OCI-LY7 (cell line): ENCODE results near the gene SNX25. TPM values are rescaled to one million over a fixed set of nuclear protein-coding genes. Genes with fewer than 3 reads are reported as not detected.

Experiments used
- BruUV-seq: library from RNA; stranded (reverse); fragments of 400-500 nt; replicated peaks from 2 replicates; lab custom pipeline; 2021; lab: Mats Ljungman, UMichigan
- CTCF ChIA-PET: fragments of 300-600 bp; sonication (Branson Sonifier 250); formaldehyde crosslinking; loops from one replicate; lab custom pipeline; 2022; ENCODE audit warnings: antibody characterized with exemption; ENCODE audit not compliant: unreplicated experiment; lab: Charles Lee
- POLR2A ChIA-PET: fragments of 300-600 bp; sonication (Branson Sonifier 250); formaldehyde crosslinking; loops from one replicate; lab custom pipeline; 2022; ENCODE audit warnings: antibody characterized with exemption; lab: Charles Lee
- DNase-seq: peaks from one replicate; pipeline ENCODE4 v3.0.0-alpha.2; 2015; ENCODE audit warnings: low spot score
- H2AFZ ChIP-seq: fragments of 200-600 bp; sonication (generic), shearing (Covaris generic); 2 replicates; pipeline ENCODE4 v1.6.1; 2014; ENCODE audit warnings: mild to moderate bottlenecking, antibody characterized with exemption, low read length, moderate library complexity
- H3K27ac ChIP-seq: fragments of 200-600 bp; sonication (generic); 2 replicates; pipeline ENCODE4 v1.5.1; 2014; ENCODE audit warnings: mixed run types, low read depth, mild to moderate bottlenecking, moderate library complexity, low read length, inconsistent platforms; ENCODE audit not compliant: poor library complexity, severe bottlenecking
- H3K36me3 ChIP-seq: fragments of 200-600 bp; sonication (generic); 2 replicates; pipeline ENCODE4 v1.6.1; 2014; ENCODE audit warnings: mild to moderate bottlenecking, antibody characterized with exemption, low read length, moderate library complexity, mixed read lengths; ENCODE audit not compliant: insufficient read depth
- H3K4me1 ChIP-seq: fragments of 200-600 bp; sonication (generic); 2 replicates; pipeline ENCODE4 v1.5.1; 2014; ENCODE audit warnings: mild to moderate bottlenecking, low read length; ENCODE audit not compliant: insufficient read depth, poor library complexity, severe bottlenecking
- H3K4me2 ChIP-seq: fragments of 200-600 bp; sonication (generic); 2 replicates; pipeline ENCODE4 v1.6.1; 2014; ENCODE audit warnings: mild to moderate bottlenecking, low read length
- H3K4me3 ChIP-seq: fragments of 200-600 bp; sonication (generic); 2 replicates; pipeline ENCODE4 v1.5.1; 2014; ENCODE audit warnings: mild to moderate bottlenecking, low read depth, low read length; ENCODE audit not compliant: poor library complexity, severe bottlenecking
- H3K79me2 ChIP-seq: fragments of 200-600 bp; sonication (generic); 2 replicates; pipeline ENCODE4 v1.6.1; 2016; ENCODE audit warnings: low read depth, mild to moderate bottlenecking, low read length, moderate library complexity, mixed read lengths; ENCODE audit not compliant: insufficient read depth
- H3K9me2 ChIP-seq: fragments of 200-600 bp; sonication (generic); 2 replicates; pipeline ENCODE4 v1.6.1; 2016; ENCODE audit warnings: mild to moderate bottlenecking, low read length, mixed read lengths; ENCODE audit not compliant: insufficient read depth
- H3K9me3 ChIP-seq: fragments of 200-600 bp; sonication (generic); 2 replicates; pipeline ENCODE4 v1.6.1; 2014; ENCODE audit warnings: mild to moderate bottlenecking, mixed run types, low read length, mixed read lengths
- H4K20me1 ChIP-seq: fragments of 200-600 bp; sonication (generic); 2 replicates; pipeline ENCODE4 v1.6.1; 2014; ENCODE audit warnings: mild to moderate bottlenecking, antibody characterized with exemption, low read length, moderate library complexity, mixed read lengths; ENCODE audit not compliant: insufficient read depth
- EZH2phosphoT487 ChIP-seq: fragments of 200-600 bp; sonication (generic); IDR thresholded peaks from 2 replicates; pipeline ENCODE4 v1.6.1; 2018; ENCODE audit warnings: low read depth, borderline replicate concordance, mild to moderate bottlenecking, mixed run types, antibody characterized with exemption, low read length, moderate library complexity, mixed read lengths
- intact Hi-C: fragments of 100-400 bp; cut with micrococcal nuclease; formaldehyde crosslinking; loops from one replicate; pipeline ENCODE4 v1.10.0; 2022; ENCODE audit not compliant: unreplicated experiment
- total RNA-seq, 2 experiments: library from RNA; depleted of rRNA in 1 of 2; stranded (reverse); fragments of >200 nt in 1 of 2; shearing (Covaris generic) in 1 of 2; gene quantifications; 2 replicates each; pipeline ENCODE4 v1.2.3, GENCODE V29; 2014 to 2022
- TF ChIP-seq, protein P1 (sequence below): fragments of 200-600 bp; sonication (generic); conservative IDR thresholded peaks from 2 replicates; pipeline ENCODE4 v1.5.1; 2014; ENCODE audit warnings: mild to moderate bottlenecking, antibody characterized with exemption, low read length, moderate library complexity, mixed read lengths

SNX25 gene
- total RNA-seq, 2 experiments from 2014 or later, result 33.7 to 55.6 TPM

DNA sequence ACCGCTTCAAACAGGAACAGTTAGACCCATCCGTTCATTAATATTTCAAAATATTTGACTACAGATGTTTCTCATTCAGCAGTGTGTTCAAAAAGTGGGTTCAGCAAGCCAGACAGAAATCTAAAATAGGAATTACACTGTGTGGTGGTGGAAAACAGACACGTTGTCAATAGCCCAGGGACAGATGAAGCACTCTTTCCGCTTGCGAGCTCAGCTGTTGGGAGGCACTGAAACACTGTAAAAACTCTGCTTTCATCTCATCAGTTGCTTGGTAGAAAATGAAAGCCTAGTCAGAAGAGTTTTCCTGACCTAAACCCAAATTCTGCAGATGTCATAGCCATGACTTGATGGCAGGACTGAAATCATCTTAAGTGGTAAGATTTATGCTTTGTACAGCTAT, 147.8 kb downstream of the SNX25 start:
- H2AFZ ChIP-seq, result no peak overlapping the region
- no peaks in the 10 kb centered on the region for H4K20me1 ChIP-seq
- CTCF ChIA-PET, result interaction anchor here (0.6 kb wide), 1 partner anchor 65 kb away, joined by 3 read pairs; no protein-coding TSS in a partner anchor
- H3K9me3 ChIP-seq, result no peaks in the 10 kb centered on the region
- no peak for DNase-seq
- POLR2A ChIA-PET, result no interaction called here
- H3K9me2 ChIP-seq, result no peaks in the 10 kb centered on the region
- intact Hi-C loops, result no loop called here
- no peak overlapping the region for H3K4me3 ChIP-seq
- H3K79me2 ChIP-seq, result no peaks in the 10 kb centered on the region
- H3K4me2 ChIP-seq, result no peak overlapping the region
- TF ChIP-seq, protein P1, sequence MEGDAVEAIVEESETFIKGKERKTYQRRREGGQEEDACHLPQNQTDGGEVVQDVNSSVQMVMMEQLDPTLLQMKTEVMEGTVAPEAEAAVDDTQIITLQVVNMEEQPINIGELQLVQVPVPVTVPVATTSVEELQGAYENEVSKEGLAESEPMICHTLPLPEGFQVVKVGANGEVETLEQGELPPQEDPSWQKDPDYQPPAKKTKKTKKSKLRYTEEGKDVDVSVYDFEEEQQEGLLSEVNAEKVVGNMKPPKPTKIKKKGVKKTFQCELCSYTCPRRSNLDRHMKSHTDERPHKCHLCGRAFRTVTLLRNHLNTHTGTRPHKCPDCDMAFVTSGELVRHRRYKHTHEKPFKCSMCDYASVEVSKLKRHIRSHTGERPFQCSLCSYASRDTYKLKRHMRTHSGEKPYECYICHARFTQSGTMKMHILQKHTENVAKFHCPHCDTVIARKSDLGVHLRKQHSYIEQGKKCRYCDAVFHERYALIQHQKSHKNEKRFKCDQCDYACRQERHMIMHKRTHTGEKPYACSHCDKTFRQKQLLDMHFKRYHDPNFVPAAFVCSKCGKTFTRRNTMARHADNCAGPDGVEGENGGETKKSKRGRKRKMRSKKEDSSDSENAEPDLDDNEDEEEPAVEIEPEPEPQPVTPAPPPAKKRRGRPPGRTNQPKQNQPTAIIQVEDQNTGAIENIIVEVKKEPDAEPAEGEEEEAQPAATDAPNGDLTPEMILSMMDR, result no peak
- TF ChIP-seq EZH2phosphoT487, result no peak
- H3K27ac ChIP-seq, result no peak overlapping the region
- peaks cover 44% of the 10 kb centered on the region for H3K36me3 ChIP-seq
- peaks cover 6% of the 10 kb centered on the region for H3K4me1 ChIP-seq
- no TSS peak for BruUV-seq

DNA sequence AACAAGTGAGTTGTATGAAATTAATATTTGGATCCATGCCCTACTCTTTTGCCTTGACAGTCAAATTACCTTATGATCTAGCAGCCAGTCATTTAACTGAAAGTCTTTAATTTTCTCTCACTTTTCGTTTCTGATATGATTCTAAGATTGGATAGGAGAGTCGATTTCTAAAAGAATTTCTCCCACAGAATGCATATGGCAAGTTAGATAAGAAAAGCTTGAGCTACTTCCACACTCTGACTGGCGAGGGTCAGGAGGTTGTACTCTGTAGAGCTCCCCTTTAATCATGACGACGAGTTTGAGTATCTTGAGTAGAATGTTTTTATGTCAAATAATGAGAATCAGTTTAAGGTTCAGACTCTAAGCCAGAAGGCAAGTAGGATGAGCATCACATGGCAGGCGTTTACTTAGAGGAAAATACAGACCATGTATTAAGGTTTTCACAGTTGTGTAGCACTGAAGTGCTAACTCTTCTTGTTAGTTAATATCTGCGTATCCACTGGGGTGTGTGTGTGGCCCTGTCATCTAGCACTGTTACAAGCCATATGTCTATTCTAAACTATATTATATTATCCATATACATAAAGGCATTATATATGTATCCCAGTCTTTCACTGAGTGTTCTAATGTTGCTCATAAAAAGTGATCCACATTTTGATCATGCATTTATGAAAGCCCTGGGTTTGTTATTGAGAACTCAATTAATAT, 148.5 kb downstream of the SNX25 start:
- no peak overlapping the region for H3K4me3 ChIP-seq
- no peaks in the 10 kb centered on the region for H4K20me1 ChIP-seq
- no peaks in the 10 kb centered on the region for H3K9me2 ChIP-seq
- ChIA-PET POLR2A (interaction anchor here (1.0 to 1.2 kb wide), 2 partner anchors 9 to 12 kb away, joined by 4 to 5 read pairs; no protein-coding TSS in a partner anchor), CTCF (interaction anchor here (0.6 kb wide), 1 partner anchor 65 kb away, joined by 3 read pairs; no protein-coding TSS in a partner anchor)
- peaks cover under 1% of the 10 kb centered on the region for H3K4me1 ChIP-seq
- intact Hi-C loops, result no loop called here
- H3K36me3 ChIP-seq, result peaks cover 45% of the 10 kb centered on the region
- H3K79me2 ChIP-seq, result no peaks in the 10 kb centered on the region
- no peak overlapping the region for H3K4me2 ChIP-seq
- H2AFZ ChIP-seq, result no peak overlapping the region
- no TSS peak for BruUV-seq
- no peak for DNase-seq
- H3K27ac ChIP-seq, result no peak overlapping the region
- H3K9me3 ChIP-seq, result no peaks in the 10 kb centered on the region
- no peak for TF ChIP-seq EZH2phosphoT487
- TF ChIP-seq, protein P1, result no peak

DNA sequence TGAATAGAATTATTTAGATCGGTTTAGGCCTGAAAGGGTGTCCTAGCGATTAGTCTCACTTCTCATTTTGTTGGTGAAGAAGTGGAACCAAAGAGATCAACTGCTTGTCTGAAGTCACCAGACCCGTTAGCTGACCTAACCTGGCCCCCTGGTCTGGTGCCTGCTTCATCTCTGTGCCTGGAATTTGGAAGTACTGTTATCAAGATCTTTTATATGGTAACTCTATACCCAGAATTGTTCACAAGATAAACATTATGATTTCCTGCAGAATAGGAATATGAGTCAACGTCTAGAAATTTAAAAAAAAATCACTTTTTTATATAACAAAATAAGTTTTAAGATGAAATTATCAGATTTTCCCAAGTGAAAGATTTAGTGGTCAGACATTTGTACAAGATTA, 149.1 kb downstream of the SNX25 start:
- intact Hi-C loops, result no loop called here
- Histone ChIP-seq H3K4me3 (no peak overlapping the region), H3K4me1 (no peaks in the 10 kb centered on the region), H3K36me3 (peaks cover 43% of the 10 kb centered on the region), H3K79me2 (no peaks in the 10 kb centered on the region), H4K20me1 (no peaks in the 10 kb centered on the region), H3K27ac (no peak overlapping the region), H3K9me2 (no peaks in the 10 kb centered on the region), H3K9me3 (no peaks in the 10 kb centered on the region), H2AFZ (no peak overlapping the region), H3K4me2 (no peak overlapping the region)
- ChIA-PET POLR2A (interaction anchor here (1.0 to 1.2 kb wide), 2 partner anchors 10 to 13 kb away, joined by 4 to 5 read pairs; no protein-coding TSS in a partner anchor), CTCF (no interaction called here)
- no peak for TF ChIP-seq EZH2phosphoT487
- TF ChIP-seq, protein P1, result no peak
- BruUV-seq, result no TSS peak
- DNase-seq, result no peak
